Mesenchymal stem cell (in vitro differentiated cells and primary cell): ENCODE data around the gene SYNM.

Source experiments
- DNase-seq: peaks from one replicate; pipeline ENCODE4 v3.0.0-alpha.2; 2013
- H2AFZ ChIP-seq: one replicate; pipeline ENCODE4 v1.6.1; 2013; ENCODE audit warnings: low read depth, mild to moderate bottlenecking, control low read depth, inconsistent platforms, low read length, moderate library complexity
- H2AK5ac ChIP-seq: 2 replicates; pipeline ENCODE4 v1.6.1; 2013; ENCODE audit warnings: low read length, moderate library complexity, mild to moderate bottlenecking, inconsistent platforms; ENCODE audit not compliant: severe bottlenecking
- H2BK120ac ChIP-seq: one replicate; pipeline ENCODE4 v1.6.1; 2013; ENCODE audit warnings: low read depth, mild to moderate bottlenecking, inconsistent platforms, low read length, moderate library complexity
- H2BK12ac ChIP-seq, 2 experiments: one replicate each; pipeline ENCODE4 v1.6.1; 2013; ENCODE audit warnings: inconsistent platforms in 2 of 2, low read length in 2 of 2, mild to moderate bottlenecking in 2 of 2, moderate library complexity in 2 of 2, control low read depth in 1 of 2
- H2BK15ac ChIP-seq: one replicate; pipeline ENCODE4 v1.6.1; 2013; ENCODE audit warnings: mild to moderate bottlenecking, low read depth, inconsistent platforms; ENCODE audit not compliant: poor library complexity, severe bottlenecking
- H2BK5ac ChIP-seq: 2 replicates; pipeline ENCODE4 v1.6.1; 2013; ENCODE audit warnings: low read depth, mild to moderate bottlenecking, low read length, control low read depth, inconsistent platforms; ENCODE audit not compliant: poor library complexity, severe bottlenecking
- H3K14ac ChIP-seq, 2 experiments: one replicate each; pipeline ENCODE4 v1.6.1; 2013; ENCODE audit warnings: inconsistent platforms in 2 of 2, low read length in 2 of 2, control low read depth in 1 of 2, mild to moderate bottlenecking in 1 of 2, moderate library complexity in 1 of 2
- H3K18ac ChIP-seq, 2 experiments: one replicate each; pipeline ENCODE4 v1.6.1; 2013; ENCODE audit warnings: inconsistent platforms in 2 of 2, low read length in 2 of 2, control low read depth in 1 of 2, low read depth in 1 of 2, mild to moderate bottlenecking in 1 of 2
- H3K23ac ChIP-seq, 2 experiments: one replicate each; pipeline ENCODE4 v1.6.1; 2013; ENCODE audit warnings: inconsistent platforms in 2 of 2, low read length in 2 of 2, mild to moderate bottlenecking in 2 of 2, moderate library complexity in 2 of 2, control low read depth in 1 of 2
- H3K27ac ChIP-seq: 2 replicates; pipeline ENCODE4 v1.5.1; 2013; ENCODE audit warnings: mild to moderate bottlenecking, moderate library complexity, low read length, control low read depth, inconsistent platforms; ENCODE audit not compliant: poor library complexity, severe bottlenecking
- H3K27me3 ChIP-seq, 2 experiments: 2 replicates each; pipeline versions ENCODE4 v1.6.1 to v1.7.0; 2013; ENCODE audit warnings: low read length in 2 of 2, mild to moderate bottlenecking in 2 of 2, moderate library complexity in 2 of 2, control low read depth in 1 of 2, inconsistent platforms in 1 of 2; ENCODE audit not compliant: control insufficient read depth in 1 of 2, insufficient read depth in 1 of 2
- H3K36me3 ChIP-seq, 2 experiments: 2 replicates each; pipeline versions ENCODE4 v1.6.1 to v1.7.0; 2013; ENCODE audit warnings: low read length in 2 of 2, control low read depth in 1 of 2, inconsistent platforms in 1 of 2, low read depth in 1 of 2, mild to moderate bottlenecking in 1 of 2; ENCODE audit not compliant: insufficient read depth in 2 of 2, control insufficient read depth in 1 of 2
- H3K4ac ChIP-seq, 2 experiments: one replicate each; pipeline ENCODE4 v1.6.1; 2013; ENCODE audit warnings: inconsistent platforms in 2 of 2, low read length in 2 of 2, mild to moderate bottlenecking in 2 of 2, moderate library complexity in 2 of 2, control low read depth in 1 of 2, low read depth in 1 of 2
- H3K4me1 ChIP-seq: 2 replicates; pipeline ENCODE4 v1.6.1; 2013; ENCODE audit warnings: low read depth, low read length, control low read depth; ENCODE audit not compliant: control insufficient read depth, insufficient read depth
- H3K4me2 ChIP-seq: 2 replicates; pipeline ENCODE4 v1.6.1; 2013; ENCODE audit warnings: low read length, mild to moderate bottlenecking, inconsistent platforms; ENCODE audit not compliant: poor library complexity, severe bottlenecking
- H3K4me3 ChIP-seq, 2 experiments: 2 replicates each; pipeline versions ENCODE4 v1.5.1 to v1.7.0; 2013; ENCODE audit warnings: low read length in 2 of 2, mild to moderate bottlenecking in 2 of 2, control low read depth in 1 of 2, low read depth in 1 of 2; ENCODE audit not compliant: insufficient read depth in 1 of 2
- H3K79me1 ChIP-seq: replicated peaks from 2 replicates; pipeline ENCODE4 v1.6.1; 2013; ENCODE audit warnings: mild to moderate bottlenecking, control low read depth, low read length, inconsistent platforms; ENCODE audit not compliant: poor library complexity, severe bottlenecking
- H3K9ac ChIP-seq: 2 replicates; pipeline ENCODE4 v1.7.0; 2013; ENCODE audit warnings: mild to moderate bottlenecking, low read length, moderate library complexity
- H3K9me3 ChIP-seq: 2 replicates; pipeline ENCODE4 v1.7.0; 2013; ENCODE audit warnings: mild to moderate bottlenecking, low read length; ENCODE audit not compliant: control insufficient read depth
- H4K8ac ChIP-seq: one replicate; pipeline ENCODE4 v1.6.1; 2013; ENCODE audit warnings: inconsistent platforms, mild to moderate bottlenecking, low read length, moderate library complexity
- H4K91ac ChIP-seq: one replicate; pipeline ENCODE4 v1.6.1; 2013; ENCODE audit warnings: mild to moderate bottlenecking, low read length, inconsistent platforms
- WGBS: methylation state at CpG from one replicate; pipeline ENCODE4 v1.1.7; 2013; ENCODE audit warnings: mixed read lengths; 5-methylcytosine and 5-hydroxymethylcytosine counted together

The SYNM gene

GRCh38 chr15:99176757-99177156 is 71.9 kb downstream of the SYNM start:
- peaks cover 2% of the 10 kb centered on the region for H3K4me1 ChIP-seq
- H3K9ac ChIP-seq = no peak overlapping the region
- peaks cover 10% of the 10 kb centered on the region for H3K79me1 ChIP-seq
- H3K27ac ChIP-seq = no peak overlapping the region
- peak overlapping the region in 1 of 2 experiments; percentile 55 for H2BK12ac ChIP-seq
- H2BK15ac ChIP-seq = no peak overlapping the region
- no peak overlapping the region for H3K4ac ChIP-seq
- DNase-seq = no peak
- H3K36me3 ChIP-seq = peaks cover 33 to 40% of the 10 kb centered on the region in 2 experiments
- no peak overlapping the region for H3K23ac ChIP-seq
- H4K91ac ChIP-seq = no peak overlapping the region
- H2BK120ac ChIP-seq = no peak overlapping the region
- no peaks in the 10 kb centered on the region for H3K27me3 ChIP-seq
- H2AFZ ChIP-seq = no peak overlapping the region
- no peak overlapping the region for H4K8ac ChIP-seq
- no peak overlapping the region for H3K4me2 ChIP-seq
- H3K18ac ChIP-seq = peak overlapping the region in 1 of 2 experiments; percentile 16
- no peak overlapping the region for H3K4me3 ChIP-seq
- no peak overlapping the region for H3K14ac ChIP-seq
- H3K9me3 ChIP-seq = no peaks in the 10 kb centered on the region
- H2AK5ac ChIP-seq = no peak overlapping the region
- 87% methylated on average over 2 of the region's 2 CpGs for WGBS
- H2BK5ac ChIP-seq = no peak overlapping the region

DNA sequence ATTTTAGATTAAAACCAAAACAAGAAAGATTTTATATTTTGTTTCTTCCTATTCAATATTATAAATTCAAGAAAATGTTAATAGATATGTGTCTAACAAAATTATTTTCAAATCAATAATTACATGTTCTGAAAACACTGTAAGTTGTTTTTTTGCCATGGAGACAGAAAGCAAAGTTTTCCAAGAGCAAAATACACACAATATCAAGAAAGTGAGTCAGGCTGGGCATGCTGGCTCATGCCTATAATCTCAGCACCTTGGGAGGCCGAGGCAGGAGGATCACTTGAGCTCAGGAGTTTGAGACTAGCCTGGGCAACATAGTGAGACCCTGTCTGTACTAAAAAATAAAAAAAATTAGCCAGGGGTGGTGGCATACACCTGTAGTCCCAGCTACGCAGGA is 72.8 kb downstream of the SYNM start:
- no peak overlapping the region for H3K23ac ChIP-seq
- no peak overlapping the region for H3K18ac ChIP-seq
- no peak overlapping the region for H2BK12ac ChIP-seq
- no peak overlapping the region for H3K4me2 ChIP-seq
- H3K27ac ChIP-seq = no peak overlapping the region
- no peak overlapping the region for H4K8ac ChIP-seq
- H3K9ac ChIP-seq = peak overlapping the region; percentile 72
- WGBS = 95% methylated on average over 2 of the region's 2 CpGs
- no peak overlapping the region for H3K4me3 ChIP-seq
- H3K27me3 ChIP-seq = no peaks in the 10 kb centered on the region
- no peaks in the 10 kb centered on the region for H3K9me3 ChIP-seq
- no peak overlapping the region for H4K91ac ChIP-seq
- H3K14ac ChIP-seq = no peak overlapping the region
- peaks cover 10% of the 10 kb centered on the region for H3K79me1 ChIP-seq
- DNase-seq = no peak
- H2AFZ ChIP-seq = no peak overlapping the region
- no peak overlapping the region for H2BK5ac ChIP-seq
- no peak overlapping the region for H2BK120ac ChIP-seq
- no peak overlapping the region for H2AK5ac ChIP-seq
- H3K4ac ChIP-seq = no peak overlapping the region
- peaks cover 28 to 33% of the 10 kb centered on the region in 2 experiments for H3K36me3 ChIP-seq
- H3K4me1 ChIP-seq = peaks cover 2% of the 10 kb centered on the region
- no peak overlapping the region for H2BK15ac ChIP-seq

GRCh38 chr15:99180086-99180963 is 75.4 kb downstream of the SYNM start:
- Histone ChIP-seq H3K36me3 (peaks cover 17 to 19% of the 10 kb centered on the region in 2 experiments), H4K91ac (no peak overlapping the region), H3K79me1 (peaks cover 6% of the 10 kb centered on the region), H2BK15ac (no peak overlapping the region), H2AFZ (no peak overlapping the region), H4K8ac (no peak overlapping the region), H2BK5ac (no peak overlapping the region), H3K4me2 (no peak overlapping the region), H3K14ac (no peak overlapping the region), H2BK120ac (no peak overlapping the region), H3K4ac (no peak overlapping the region), H3K23ac (no peak overlapping the region), H3K27ac (no peak overlapping the region), H3K9me3 (no peaks in the 10 kb centered on the region), H3K18ac (no peak overlapping the region), H3K9ac (no peak overlapping the region), H3K4me3 (no peak overlapping the region), H2AK5ac (no peak overlapping the region), H3K27me3 (no peaks in the 10 kb centered on the region), H3K4me1 (peaks cover 2% of the 10 kb centered on the region), H2BK12ac (no peak overlapping the region)
- DNase-seq = no peak
- WGBS = 88% methylated on average over 2 of the region's 3 CpGs

DNA sequence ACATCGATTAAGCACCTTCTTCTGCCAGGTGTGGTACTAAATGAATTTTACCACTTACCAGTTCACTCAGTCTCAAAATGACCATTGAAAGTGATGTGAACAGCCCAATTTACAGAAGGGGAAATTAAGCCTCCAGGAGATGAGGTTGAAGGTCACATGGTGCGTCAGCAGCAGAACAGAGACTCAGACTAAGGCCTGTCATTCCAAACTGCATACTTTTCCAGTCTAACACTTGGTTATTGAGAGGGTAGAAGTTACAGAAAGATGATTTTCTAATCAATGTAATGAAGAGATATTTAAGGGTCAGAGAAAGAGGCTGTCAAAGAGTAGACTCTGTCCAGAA is 76.1 kb downstream of the SYNM start:
- 100% methylated on average over 1 of the region's 2 CpGs for WGBS
- Histone ChIP-seq H3K27me3 (no peaks in the 10 kb centered on the region), H4K8ac (no peak overlapping the region), H3K23ac (no peak overlapping the region), H3K14ac (no peak overlapping the region), H3K36me3 (peaks cover 17 to 21% of the 10 kb centered on the region in 2 experiments), H3K18ac (no peak overlapping the region), H2BK120ac (no peak overlapping the region), H4K91ac (no peak overlapping the region), H3K4me3 (no peak overlapping the region), H2BK12ac (no peak overlapping the region), H2AK5ac (no peak overlapping the region), H2BK15ac (no peak overlapping the region), H3K4ac (no peak overlapping the region), H3K4me1 (peaks cover 2% of the 10 kb centered on the region), H3K27ac (no peak overlapping the region), H3K9me3 (no peaks in the 10 kb centered on the region), H3K4me2 (no peak overlapping the region), H3K79me1 (peaks cover 6% of the 10 kb centered on the region), H2BK5ac (no peak overlapping the region), H2AFZ (no peak overlapping the region), H3K9ac (peak overlapping the region; percentile 43)
- no peak for DNase-seq
